ENCODE measurements around the gene MROH9. TPM values are rescaled to one million over a fixed set of nuclear protein-coding genes. Genes with fewer than 3 reads are reported as not detected.

MROH9 gene
- total RNA-seq, 4 donors from 2014 or later, result 0.69 TPM; not detected in 3

DNA sequence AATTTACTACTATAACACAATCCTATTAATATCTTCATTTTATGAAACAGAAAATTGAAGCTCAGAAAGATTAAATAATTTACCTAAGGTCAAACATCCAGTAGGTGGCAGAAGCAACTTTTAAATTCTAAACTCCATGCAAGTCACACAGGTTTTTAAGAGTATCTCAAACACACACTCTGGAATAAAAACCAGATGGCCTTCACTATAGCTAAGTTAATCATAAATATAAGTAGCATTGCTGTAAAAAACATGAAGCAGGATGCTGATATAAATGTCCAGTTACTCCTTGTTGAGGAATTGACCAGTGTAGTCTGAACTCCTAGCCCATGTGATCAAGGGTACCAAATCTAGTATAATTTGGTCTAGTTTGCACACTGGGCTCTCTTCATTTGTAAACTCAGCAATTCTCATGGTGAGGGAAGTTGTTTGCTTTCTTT is 146.0 kb downstream of the MROH9 start:
- intact Hi-C loops (cut with DNase I; ENCODE audit: low total_unique reads), result no loop called here
- DNase-seq, result no peak
- H3K4me1 ChIP-seq, result peaks cover 0 to 7% of the 10 kb centered on the region in 2 donors
- TF ChIP-seq, protein P1, sequence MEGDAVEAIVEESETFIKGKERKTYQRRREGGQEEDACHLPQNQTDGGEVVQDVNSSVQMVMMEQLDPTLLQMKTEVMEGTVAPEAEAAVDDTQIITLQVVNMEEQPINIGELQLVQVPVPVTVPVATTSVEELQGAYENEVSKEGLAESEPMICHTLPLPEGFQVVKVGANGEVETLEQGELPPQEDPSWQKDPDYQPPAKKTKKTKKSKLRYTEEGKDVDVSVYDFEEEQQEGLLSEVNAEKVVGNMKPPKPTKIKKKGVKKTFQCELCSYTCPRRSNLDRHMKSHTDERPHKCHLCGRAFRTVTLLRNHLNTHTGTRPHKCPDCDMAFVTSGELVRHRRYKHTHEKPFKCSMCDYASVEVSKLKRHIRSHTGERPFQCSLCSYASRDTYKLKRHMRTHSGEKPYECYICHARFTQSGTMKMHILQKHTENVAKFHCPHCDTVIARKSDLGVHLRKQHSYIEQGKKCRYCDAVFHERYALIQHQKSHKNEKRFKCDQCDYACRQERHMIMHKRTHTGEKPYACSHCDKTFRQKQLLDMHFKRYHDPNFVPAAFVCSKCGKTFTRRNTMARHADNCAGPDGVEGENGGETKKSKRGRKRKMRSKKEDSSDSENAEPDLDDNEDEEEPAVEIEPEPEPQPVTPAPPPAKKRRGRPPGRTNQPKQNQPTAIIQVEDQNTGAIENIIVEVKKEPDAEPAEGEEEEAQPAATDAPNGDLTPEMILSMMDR (IDR thresholded peaks at IDR 0.05), result peak; percentile 44 to 69 (median 50)
- no peak for TF ChIP-seq POLR2A (IDR thresholded peaks at IDR 0.05)
- H3K27me3 ChIP-seq, result no peaks in the 10 kb centered on the region
- H3K36me3 ChIP-seq, result no peaks in the 10 kb centered on the region
- H3K27ac ChIP-seq, result peak overlapping the region; percentile 15 to 39
- no peaks in the 10 kb centered on the region for H3K9me3 ChIP-seq
- H3K4me3 ChIP-seq, result no peak overlapping the region

DNA sequence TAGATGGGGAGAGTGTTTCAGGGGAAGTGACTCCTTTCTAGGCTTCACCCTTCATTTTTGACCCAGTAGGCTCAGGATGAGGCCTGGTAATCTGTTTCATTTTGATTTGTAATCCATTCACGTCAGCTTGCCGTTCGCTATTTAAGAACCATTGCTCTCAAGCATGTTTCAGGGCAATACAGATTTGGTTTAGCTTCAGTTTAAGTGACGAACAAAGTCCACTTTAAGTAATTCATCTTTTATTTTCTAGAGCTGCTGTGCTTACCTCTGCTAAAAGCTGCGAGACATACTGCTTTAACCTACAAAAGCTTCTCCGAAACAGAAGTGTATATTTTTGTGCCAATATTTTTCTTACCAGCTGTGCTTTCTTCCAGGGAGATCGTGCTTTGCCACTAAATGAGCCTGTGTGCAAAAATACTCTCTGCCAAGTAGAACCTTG is 146.4 kb downstream of the MROH9 start:
- TF ChIP-seq, protein P1 (IDR thresholded peaks at IDR 0.05), result no peak
- no peak for TF ChIP-seq POLR2A (IDR thresholded peaks at IDR 0.05)
- H3K27ac ChIP-seq, result peak overlapping the region; percentile 15 to 39
- no peak overlapping the region for H3K4me3 ChIP-seq
- peaks cover 0 to 7% of the 10 kb centered on the region in 2 donors for H3K4me1 ChIP-seq
- intact Hi-C loops (cut with DNase I; ENCODE audit: low total_unique reads), result no loop called here
- no peaks in the 10 kb centered on the region for H3K36me3 ChIP-seq
- no peaks in the 10 kb centered on the region for H3K27me3 ChIP-seq
- no peak for DNase-seq
- no peaks in the 10 kb centered on the region for H3K9me3 ChIP-seq

DNA sequence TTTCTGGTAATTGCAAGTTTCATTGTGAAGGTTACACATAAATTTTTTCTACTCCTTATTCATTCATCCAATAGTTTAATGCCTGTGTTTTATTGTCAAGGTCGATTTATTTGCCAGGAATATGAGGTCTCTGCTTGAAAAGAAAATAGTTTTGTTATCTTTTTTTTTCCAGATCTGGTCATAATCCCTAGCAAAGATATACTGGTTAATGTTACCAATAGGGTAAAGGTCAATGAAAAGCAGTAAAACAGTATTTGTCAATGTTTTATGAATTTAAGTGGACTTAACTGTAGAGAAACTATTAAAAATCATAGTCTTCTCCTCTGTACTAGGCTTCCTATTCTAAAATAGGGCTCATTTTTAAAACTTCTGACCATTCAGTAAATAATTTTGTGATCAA is 147.3 kb downstream of the MROH9 start:
- peak overlapping the region in 1 of 2 donors; percentile 23 for H3K27ac ChIP-seq
- no peaks in the 10 kb centered on the region for H3K27me3 ChIP-seq
- no peak overlapping the region for H3K4me3 ChIP-seq
- intact Hi-C loops (cut with DNase I; ENCODE audit: low total_unique reads), result no loop called here
- no peaks in the 10 kb centered on the region for H3K9me3 ChIP-seq
- H3K4me1 ChIP-seq, result peaks cover 0 to 7% of the 10 kb centered on the region in 2 donors
- DNase-seq, result no peak
- no peak for TF ChIP-seq POLR2A (IDR thresholded peaks at IDR 0.05)
- TF ChIP-seq, protein P1 (IDR thresholded peaks at IDR 0.05), result no peak
- H3K36me3 ChIP-seq, result no peaks in the 10 kb centered on the region

DNA sequence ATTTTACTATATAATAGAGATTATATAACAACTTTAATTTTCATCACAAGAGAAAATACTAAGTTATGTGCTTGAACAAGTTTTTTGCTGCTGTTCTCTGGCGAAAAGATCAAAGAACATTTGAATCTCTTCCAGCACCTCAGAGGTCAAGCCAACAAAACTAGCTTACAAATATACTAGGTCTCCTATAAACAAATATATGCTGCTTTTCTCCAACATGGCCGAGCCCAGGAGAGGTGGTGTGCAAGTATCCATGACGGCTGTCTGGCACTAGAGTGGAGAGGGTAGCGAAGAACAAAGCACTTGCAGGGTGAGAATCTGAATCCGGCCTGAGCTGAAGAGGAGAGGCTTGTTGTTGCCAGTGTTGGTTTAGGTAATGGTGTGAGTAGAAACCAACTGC is 147.9 kb downstream of the MROH9 start:
- DNase-seq, result no peak
- Histone ChIP-seq H3K9me3 (no peaks in the 10 kb centered on the region), H3K27me3 (no peaks in the 10 kb centered on the region), H3K4me1 (peaks cover 0 to 7% of the 10 kb centered on the region in 2 donors), H3K4me3 (no peak overlapping the region), H3K27ac (no peak overlapping the region), H3K36me3 (no peaks in the 10 kb centered on the region)
- TF ChIP-seq, protein P1 (IDR thresholded peaks at IDR 0.05), result no peak
- TF ChIP-seq POLR2A (IDR thresholded peaks at IDR 0.05), result no peak
- intact Hi-C loops (cut with DNase I; ENCODE audit: low total_unique reads), result no loop called here

DNA sequence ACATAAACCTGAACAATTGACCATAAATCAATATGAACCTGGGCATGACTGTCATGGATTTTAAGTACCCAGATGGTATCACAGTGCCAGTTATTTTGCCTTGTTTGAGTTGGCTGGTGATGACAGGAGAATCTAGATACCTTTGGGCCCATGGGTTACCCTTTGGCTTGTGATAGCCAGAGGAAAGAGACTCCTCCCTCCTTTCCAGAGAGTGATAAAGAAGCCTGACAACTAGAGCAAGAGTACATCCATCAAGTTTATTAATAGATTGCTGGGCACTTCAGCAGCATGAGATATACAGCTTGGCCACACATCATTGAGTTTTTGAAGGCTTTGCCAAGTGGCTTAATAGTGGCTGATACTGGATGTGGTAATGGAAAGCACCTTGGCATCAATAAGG is 148.8 kb downstream of the MROH9 start:
- no peaks in the 10 kb centered on the region for H3K36me3 ChIP-seq
- DNase-seq, result no peak
- no peak overlapping the region for H3K27ac ChIP-seq
- no peaks in the 10 kb centered on the region for H3K9me3 ChIP-seq
- H3K4me1 ChIP-seq, result peaks cover 0 to 7% of the 10 kb centered on the region in 2 donors
- no peak overlapping the region for H3K4me3 ChIP-seq
- TF ChIP-seq, protein P1 (IDR thresholded peaks at IDR 0.05), result no peak
- no peak for TF ChIP-seq POLR2A (IDR thresholded peaks at IDR 0.05)
- H3K27me3 ChIP-seq, result no peaks in the 10 kb centered on the region
- intact Hi-C loops (cut with DNase I; ENCODE audit: low total_unique reads), result no loop called here
